HEK293T (cell line): ENCODE measurements around the gene CDCA8.
"Not testable (repeated sequence)": the region's sequence is repeated elsewhere in the genome, so short reads cannot be mapped to it uniquely, and the experiment has no call there.

Experiments used
- CTCF ChIA-PET: fragments of 350-600 bp; formaldehyde crosslinking; extraction: SDS; loops from one replicate; lab custom pipeline; 2021; ENCODE audit warnings: antibody characterized with exemption, inconsistent platforms; lab: Yijun Ruan, JAX
- POLR2A ChIA-PET: fragments of 350-600 bp; formaldehyde crosslinking; extraction: SDS; loops from one replicate; lab custom pipeline; 2020; ENCODE audit warnings: antibody characterized with exemption, inconsistent platforms; lab: Yijun Ruan, JAX
- DNase-seq: peaks from one replicate; pipeline ENCODE4 v3.0.0; 2012; ENCODE audit warnings: mixed read lengths; ENCODE audit errors: extremely low spot score
- ARNT ChIP-seq: fragments of 450-650 bp; IDR thresholded peaks from 2 replicates; pipeline ENCODE4 v1.6.1; 2017; ENCODE audit warnings: mild to moderate bottlenecking
- BHLHE40 ChIP-seq: fragments of 450-650 bp; IDR thresholded peaks from 2 replicates; pipeline ENCODE4 v1.6.1; 2016; ENCODE audit warnings: mild to moderate bottlenecking, moderate library complexity, borderline replicate concordance
- CTBP1 ChIP-seq: fragments of 450-650 bp; IDR thresholded peaks from 2 replicates; pipeline ENCODE4 v1.6.1; 2016; ENCODE audit warnings: borderline replicate concordance
- ELF4 ChIP-seq: fragments of 450-650 bp; IDR thresholded peaks from 2 replicates; pipeline ENCODE4 v1.6.1; 2017; ENCODE audit warnings: antibody characterized with exemption
- FOXA1 ChIP-seq: fragments of 450-650 bp; IDR thresholded peaks from 2 replicates; pipeline ENCODE4 v1.6.1; 2016; ENCODE audit warnings: mild to moderate bottlenecking
- FOXK2 ChIP-seq: fragments of 450-650 bp; IDR thresholded peaks from 2 replicates; pipeline ENCODE4 v1.6.1; 2016; ENCODE audit warnings: mild to moderate bottlenecking
- FOXM1 ChIP-seq: fragments of 450-650 bp; IDR thresholded peaks from 2 replicates; pipeline ENCODE4 v1.6.1; 2017; ENCODE audit warnings: mild to moderate bottlenecking, borderline replicate concordance
- HDGF ChIP-seq: fragments of 450-650 bp; IDR thresholded peaks from 2 replicates; pipeline ENCODE4 v1.6.1; 2017; ENCODE audit warnings: antibody characterized with exemption, borderline replicate concordance
- L3MBTL2 ChIP-seq: fragments of 450-650 bp; conservative IDR thresholded peaks from 2 replicates; pipeline ENCODE4 v1.6.1; 2016; ENCODE audit warnings: mild to moderate bottlenecking
- LEF1 ChIP-seq: fragments of 450-650 bp; IDR thresholded peaks from 2 replicates; pipeline ENCODE4 v1.6.1; 2017; ENCODE audit warnings: mild to moderate bottlenecking, borderline replicate concordance
- NFRKB ChIP-seq: fragments of 450-650 bp; IDR thresholded peaks from 2 replicates; pipeline ENCODE4 v1.6.1; 2016; ENCODE audit warnings: mild to moderate bottlenecking, moderate library complexity
- PKNOX1 ChIP-seq: fragments of 450-650 bp; IDR thresholded peaks from 2 replicates; pipeline ENCODE4 v1.6.1; 2016
- SP1 ChIP-seq: fragments of 450-650 bp; IDR thresholded peaks from 2 replicates; pipeline ENCODE4 v1.6.1; 2017
- SUZ12 ChIP-seq: fragments of 450-650 bp; IDR thresholded peaks from 2 replicates; pipeline ENCODE4 v1.6.1; 2016; ENCODE audit warnings: mild to moderate bottlenecking
- TARDBP ChIP-seq: fragments of 450-650 bp; IDR thresholded peaks from 2 replicates; pipeline ENCODE4 v1.6.1; 2016
- ZNF384 ChIP-seq: fragments of 450-650 bp; IDR thresholded peaks from 2 replicates; pipeline ENCODE4 v1.6.1; 2016

The CDCA8 gene

GRCh38 chr1:37734629-37735591 is 42.6 kb downstream of the CDCA8 start:
- CTCF ChIA-PET = no interaction called here
- no peak for TF ChIP-seq CTBP1
- TF ChIP-seq LEF1 = no peak
- TF ChIP-seq FOXA1 = no peak
- TF ChIP-seq BHLHE40 = no peak
- TF ChIP-seq NFRKB = no peak
- TF ChIP-seq SP1 = no peak
- TF ChIP-seq L3MBTL2 = no peak
- no peak for TF ChIP-seq SUZ12
- no peak for TF ChIP-seq ELF4
- TF ChIP-seq TARDBP = no peak
- TF ChIP-seq PKNOX1 = no peak
- no peak for DNase-seq
- POLR2A ChIA-PET = interaction anchor here (0.7 kb wide), 1 partner anchor 139 kb away, joined by 3 read pairs; the partner anchor contains the start of gene GNL2

GRCh38 chr1:37737975-37738374 is 45.7 kb downstream of the CDCA8 start:
- POLR2A ChIA-PET, DNase-seq, CTCF ChIA-PET: not testable (repeated sequence)

GRCh38 chr1:37738619-37739018 is 46.3 kb downstream of the CDCA8 start:
- POLR2A ChIA-PET, DNase-seq, CTCF ChIA-PET: not testable (repeated sequence)

GRCh38 chr1:37739222-37739621 is 46.9 kb downstream of the CDCA8 start:
- TF ChIP-seq BHLHE40 = no peak
- no peak for TF ChIP-seq TARDBP
- no peak for TF ChIP-seq SUZ12
- no peak for TF ChIP-seq ARNT
- no peak for TF ChIP-seq ZNF384
- TF ChIP-seq LEF1 = no peak
- no peak for TF ChIP-seq SP1
- no peak for TF ChIP-seq CTBP1
- no peak for TF ChIP-seq FOXM1
- no peak for TF ChIP-seq NFRKB
- TF ChIP-seq HDGF = no peak
- TF ChIP-seq L3MBTL2 = no peak
- TF ChIP-seq FOXA1 = no peak
- no peak for TF ChIP-seq ELF4
- no peak for TF ChIP-seq PKNOX1
- no peak for TF ChIP-seq FOXK2
- DNase-seq = no peak
- POLR2A ChIA-PET = no interaction called here
- CTCF ChIA-PET = no interaction called here

- CTCF ChIA-PET = interaction anchor here (0.9 kb wide), 1 partner anchor 119 kb away, joined by 3 read pairs; no protein-coding TSS in a partner anchor
- POLR2A ChIA-PET = no interaction called here
- no peak for DNase-seq
- TF ChIP-seq FOXK2 (no peak), TARDBP (no peak), ELF4 (no peak), LEF1 (no peak), SP1 (no peak), ZNF384 (no peak), L3MBTL2 (no peak), HDGF (no peak), NFRKB (no peak), ARNT (no peak), PKNOX1 (no peak), FOXA1 (no peak), FOXM1 (no peak), BHLHE40 (no peak), CTBP1 (no peak), SUZ12 (no peak)
Measured at GRCh38 chr1:37741130-37741529, 48.8 kb downstream of the CDCA8 start.

- POLR2A ChIA-PET = interaction anchor here (1.6 kb wide), 1 partner anchor 66 kb away, joined by 5 read pairs; the partner anchor contains the start of genes C1orf122 and YRDC
- TF ChIP-seq TARDBP (no peak), FOXK2 (no peak), ZNF384 (no peak), L3MBTL2 (no peak), HDGF (no peak), CTBP1 (no peak), ARNT (no peak), FOXA1 (no peak), FOXM1 (no peak), SP1 (no peak), BHLHE40 (no peak)
- CTCF ChIA-PET = no interaction called here
- DNase-seq = no peak
Measured at GRCh38 chr1:37741662-37742061, 49.3 kb downstream of the CDCA8 start.
